A549 treated with Mapracorat at 1 μM for 4 hours (cell line): ENCODE results near the gene ASB16. TPM values are rescaled to one million over a fixed set of nuclear protein-coding genes. Genes with fewer than 3 reads are reported as not detected.

Source experiments
- total RNA-seq: library from RNA; stranded (reverse); fragments of 200-300 nt; extraction: Qiagen RNA extraction; gene quantifications from 5 replicates; pipeline ENCODE4 v1.2.3, GENCODE V29; 2022

ASB16 gene, protein sequence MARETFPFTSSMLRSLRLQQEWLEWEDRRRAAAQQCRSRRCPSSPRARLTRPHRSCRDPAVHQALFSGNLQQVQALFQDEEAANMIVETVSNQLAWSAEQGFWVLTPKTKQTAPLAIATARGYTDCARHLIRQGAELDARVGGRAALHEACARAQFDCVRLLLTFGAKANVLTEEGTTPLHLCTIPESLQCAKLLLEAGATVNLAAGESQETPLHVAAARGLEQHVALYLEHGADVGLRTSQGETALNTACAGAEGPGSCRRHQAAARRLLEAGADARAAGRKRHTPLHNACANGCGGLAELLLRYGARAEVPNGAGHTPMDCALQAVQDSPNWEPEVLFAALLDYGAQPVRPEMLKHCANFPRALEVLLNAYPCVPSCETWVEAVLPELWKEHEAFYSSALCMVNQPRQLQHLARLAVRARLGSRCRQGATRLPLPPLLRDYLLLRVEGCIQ
- 0.07 to 0.32 TPM (median 0.12 TPM) in 3 of 5 replicates, not detected in the others for total RNA-seq

DNA sequence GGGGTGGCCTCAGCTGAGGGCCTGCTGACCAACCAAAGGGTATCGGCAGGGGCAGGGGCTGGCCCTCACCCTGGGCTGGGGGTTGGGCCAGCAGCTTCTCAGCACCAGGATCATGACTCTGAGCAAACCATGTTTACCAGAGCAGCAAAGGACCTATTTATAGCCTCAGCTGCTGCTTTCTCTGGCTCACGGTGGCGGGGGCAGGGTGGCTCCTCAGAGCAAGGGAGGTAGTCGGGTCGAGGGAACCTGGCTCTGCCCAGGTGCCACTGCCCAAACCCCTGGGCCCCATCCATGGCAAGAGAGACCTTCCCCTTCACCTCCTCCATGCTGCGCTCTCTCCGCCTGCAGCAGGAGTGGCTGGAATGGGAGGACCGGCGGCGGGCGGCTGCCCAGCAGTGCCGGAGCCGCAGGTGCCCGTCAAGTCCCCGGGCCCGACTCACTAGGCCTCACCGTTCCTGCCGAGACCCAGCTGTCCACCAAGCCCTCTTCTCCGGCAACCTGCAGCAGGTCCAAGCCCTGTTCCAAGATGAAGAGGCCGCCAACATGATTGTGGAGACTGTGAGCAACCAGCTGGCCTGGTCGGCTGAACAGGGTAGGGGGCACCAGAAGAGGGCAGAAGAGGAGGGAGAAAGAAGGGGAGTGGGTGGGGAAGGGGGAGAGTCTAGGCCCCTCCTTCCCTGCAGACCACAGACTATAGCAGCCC is at the start of gene ASB16:
Gene ASB16 (plus strand): TSS at position 206 of the 703 bp plus-strand sequence. CDS start 86 bp downstream, at position 292.

DNA sequence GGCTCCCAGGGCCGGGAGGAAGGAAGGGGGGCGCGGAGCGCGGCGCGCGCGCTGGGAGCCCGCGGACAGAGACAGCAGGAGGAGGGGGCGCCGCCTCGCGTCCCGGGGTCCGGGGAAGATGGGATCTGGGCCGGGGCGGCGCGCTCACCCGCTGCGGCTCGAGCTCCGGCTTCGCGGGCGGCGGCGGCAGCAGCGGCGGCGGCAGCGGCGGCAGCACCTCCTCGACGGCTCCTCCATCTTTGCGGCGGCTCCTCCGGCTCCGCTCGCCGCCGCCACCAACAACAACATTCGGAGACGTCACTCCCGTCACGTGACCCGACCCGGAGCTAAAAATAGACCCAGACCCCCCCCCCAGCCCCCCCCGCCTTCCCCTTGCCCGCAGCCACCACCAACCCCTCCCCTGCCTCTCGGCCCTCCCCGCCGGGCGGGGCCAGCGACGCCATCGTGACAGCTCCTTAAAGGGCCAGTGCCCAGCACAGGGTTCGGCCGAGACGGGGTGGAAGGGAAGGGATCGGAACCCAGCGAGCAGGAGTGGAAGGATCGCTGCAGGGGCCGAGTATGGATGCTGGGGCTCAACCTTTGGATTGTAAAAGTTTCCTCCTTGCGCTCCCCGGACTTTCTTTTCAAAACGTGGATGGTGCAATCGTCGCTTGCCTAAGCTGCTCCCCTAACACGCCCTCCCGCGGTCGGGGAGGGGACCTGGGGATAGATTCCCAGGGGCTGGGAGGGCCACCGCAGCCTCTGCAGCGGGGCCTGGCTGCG is 47.0 kb upstream of the ASB16 start, which contains the start of gene HDAC5:
Gene HDAC5 (minus strand): TSS at position 286 of the 762 bp plus-strand sequence. CDS start 6,126 bp downstream, outside the sequence.

DNA sequence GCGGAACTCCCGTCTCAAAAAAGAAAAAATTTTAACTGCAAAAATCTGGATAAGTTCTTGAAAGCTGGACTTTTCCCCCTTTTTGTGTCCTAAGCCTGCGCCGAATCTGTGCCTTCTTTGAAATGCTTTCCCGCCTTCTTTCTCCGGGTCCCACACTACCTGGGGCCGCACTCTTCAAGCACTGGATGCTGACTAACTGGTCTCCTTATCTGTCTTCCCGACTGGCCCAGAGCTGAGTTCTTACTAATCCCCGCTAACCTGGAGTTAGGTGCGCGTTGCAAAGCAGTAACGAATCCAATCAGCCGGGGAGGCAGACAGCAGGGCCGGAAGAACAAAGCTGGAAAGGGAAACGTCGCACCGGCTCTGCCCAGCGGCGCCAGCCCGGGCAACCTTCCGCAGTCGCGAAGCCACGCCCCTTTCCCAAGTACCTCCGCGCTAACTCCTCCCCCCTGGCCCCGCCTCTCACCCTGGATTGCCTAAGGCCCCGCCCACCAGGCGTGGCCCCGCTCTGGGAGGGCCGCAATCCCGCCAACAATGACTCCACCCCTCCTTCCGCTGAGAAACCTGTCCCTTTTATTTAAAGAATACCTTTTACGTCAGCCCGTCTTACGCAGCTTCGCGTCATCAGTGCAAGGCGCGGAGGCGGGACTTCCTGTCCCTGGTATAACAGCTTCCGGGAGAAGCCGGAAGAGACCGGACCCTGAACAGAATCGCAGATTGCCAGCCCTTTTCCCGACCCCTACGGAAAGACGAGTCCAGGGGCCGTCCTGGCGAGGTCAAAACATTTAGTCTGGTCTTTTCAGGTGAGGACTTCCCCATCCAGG is 16.0 kb downstream of the ASB16 start, which contains the start of gene TMUB2:
Gene TMUB2 (plus strand): TSS at position 666 of the 824 bp plus-strand sequence. CDS start 737 bp downstream, outside the sequence.

DNA sequence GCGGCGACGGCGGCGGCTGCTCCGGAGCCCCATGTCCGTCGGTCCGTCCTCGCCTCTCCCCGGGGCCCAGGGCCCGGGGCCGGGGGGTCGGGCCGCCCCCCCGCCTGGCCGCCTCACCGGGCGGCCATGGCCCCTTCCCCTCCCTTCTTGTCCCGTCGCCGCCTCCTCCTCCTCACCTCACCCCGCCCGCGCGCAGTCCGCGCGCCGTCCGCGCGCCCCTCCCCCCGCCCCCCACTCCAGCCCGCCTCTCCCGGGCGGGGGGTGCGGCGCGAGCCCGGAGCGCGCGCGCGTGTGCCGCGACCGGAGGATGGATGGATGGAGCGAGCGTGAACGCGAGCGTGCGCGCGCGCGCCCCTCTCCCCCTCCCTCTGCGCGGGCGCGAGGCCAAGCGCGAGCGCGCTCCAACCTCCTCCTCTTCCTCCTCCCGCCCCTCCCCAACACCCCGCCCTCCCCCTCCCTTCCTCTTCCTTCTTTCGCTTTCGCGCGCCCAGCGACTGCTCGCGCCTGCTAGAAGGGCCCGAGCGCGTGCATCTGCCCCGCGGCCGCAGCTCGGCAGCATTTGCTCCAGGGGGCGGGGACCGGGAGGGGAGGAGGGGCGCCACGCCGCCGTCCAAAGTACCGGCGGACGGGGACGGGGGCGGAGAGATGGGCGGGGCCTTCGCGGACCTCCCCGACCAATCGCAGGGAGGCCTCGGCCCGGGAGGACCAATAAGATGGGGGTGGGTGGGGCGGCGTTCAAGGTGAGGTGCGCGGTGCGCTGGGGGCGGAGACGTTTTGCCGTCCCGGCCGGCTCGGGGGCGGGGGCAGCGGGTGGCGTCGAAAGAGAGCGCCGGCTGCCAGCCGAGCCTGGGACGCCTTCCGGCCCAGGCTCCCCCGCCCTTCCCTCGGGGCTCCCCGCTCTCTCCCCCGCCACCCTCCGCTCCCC is 29.3 kb downstream of the ASB16 start, which contains the start of gene ATXN7L3:
Gene ATXN7L3 (minus strand): TSS at position 332 of the 925 bp plus-strand sequence. CDS start 1,814 bp downstream, outside the sequence.

DNA sequence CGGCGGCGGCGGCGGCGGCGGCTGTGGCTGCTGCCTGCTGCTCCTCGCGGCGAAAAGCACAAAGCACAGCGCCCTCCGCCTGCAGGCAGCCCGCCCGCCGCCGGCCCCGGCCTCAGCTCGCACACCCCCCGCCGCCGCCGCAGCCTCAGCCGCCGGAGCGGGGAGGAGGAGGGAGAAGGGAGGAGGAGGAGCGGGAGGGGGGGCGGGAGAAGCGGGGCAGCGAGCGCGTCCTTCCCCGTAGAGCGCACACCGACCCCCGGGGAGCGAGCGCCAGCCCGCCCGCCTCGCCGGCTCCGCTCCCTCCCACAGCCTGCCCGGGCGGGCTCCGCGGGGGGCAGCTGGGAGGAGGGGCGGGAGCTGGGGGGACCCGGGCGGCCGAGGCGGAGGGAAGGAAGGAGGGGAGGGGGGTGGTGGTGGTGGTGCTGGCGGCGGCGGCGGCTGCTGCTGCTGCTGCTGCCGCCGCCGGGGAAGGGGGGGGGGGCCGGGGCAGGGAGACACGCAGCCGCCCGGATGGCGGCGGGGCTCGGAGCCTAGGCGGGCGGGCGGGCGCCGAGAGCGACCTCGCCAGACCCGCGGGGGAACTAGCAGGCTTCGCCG is 49.2 kb downstream of the ASB16 start, which contains the start of gene UBTF:
Gene UBTF (minus strand): TSS at position 60 of the 597 bp plus-strand sequence. CDS start 1,446 bp downstream, outside the sequence.

Other genes starting within 250 kb of the ASB16 start
- gene PPY, start 228.2 kb upstream of the ASB16 start, total RNA-seq, result not detected in 5 replicates
- gene PYY, start 216.8 kb upstream of the ASB16 start, total RNA-seq, result not detected in 5 replicates
- 0.77 to 1.5 TPM (median 1.1 TPM) in 5 replicates for gene NAGS, start 166.1 kb upstream of the ASB16 start, total RNA-seq
- 25.1 to 33.0 TPM (median 30.8 TPM) in 5 replicates for gene TMEM101, start 155.7 kb upstream of the ASB16 start, total RNA-seq
- gene LSM12, start 104.0 kb upstream of the ASB16 start, total RNA-seq, result 50.1 to 55.9 TPM (median 51.9 TPM) in 5 replicates
- 117 to 181 TPM (median 160 TPM) in 5 replicates for gene G6PC3, start 100.0 kb upstream of the ASB16 start, total RNA-seq
- gene HDAC5, start 47.1 kb upstream of the ASB16 start, total RNA-seq, result 13.9 to 19.7 TPM (median 15.3 TPM) in 5 replicates
- gene HROB, start 28.8 kb upstream of the ASB16 start, total RNA-seq, result 8.4 to 11.2 TPM (median 10.1 TPM) in 5 replicates
- gene TMUB2, start 16.3 kb downstream of the ASB16 start, total RNA-seq, result 36.2 to 44.7 TPM (median 43.5 TPM) in 5 replicates
- gene ATXN7L3, start 29.2 kb downstream of the ASB16 start, total RNA-seq, result 49.9 to 70.2 TPM (median 66.3 TPM) in 5 replicates
- gene UBTF, start 49.0 kb downstream of the ASB16 start, total RNA-seq, result 86.8 to 95.4 TPM (median 90.0 TPM) in 5 replicates
- gene SLC4A1, start 97.4 kb downstream of the ASB16 start, total RNA-seq, result not detected in 5 replicates
- gene RUNDC3A, start 137.9 kb downstream of the ASB16 start, total RNA-seq, result 0.74 to 1.1 TPM (median 0.83 TPM) in 5 replicates
- 141 to 218 TPM (median 197 TPM) in 5 replicates for gene SLC25A39, start 154.1 kb downstream of the ASB16 start, total RNA-seq
- gene GRN, start 174.6 kb downstream of the ASB16 start, total RNA-seq, result 205 to 234 TPM (median 220 TPM) in 5 replicates
- gene FAM171A2, start 193.1 kb downstream of the ASB16 start, total RNA-seq, result 2.5 to 4.4 TPM (median 4.0 TPM) in 5 replicates
- gene ITGA2B, start 218.9 kb downstream of the ASB16 start, total RNA-seq, result 1.1 to 2.0 TPM (median 1.5 TPM) in 5 replicates